KBM-7 (cell line): ENCODE data around the gene KIF6.
"Not testable (repeated sequence)": the region's sequence is repeated elsewhere in the genome, so short reads cannot be mapped to it uniquely, and the experiment has no call there.

Experiments used
- DNase-seq: peaks from one replicate; pipeline ENCODE4 v3.0.0-alpha.2; 2015
- in situ Hi-C: fragments of 300-500 bp; cut with MboI; formaldehyde crosslinking; loops from 2 replicates; pipeline ENCODE4 v1.14.3; 2020; ENCODE audit warnings: low sequenced_read_pairs, low pct_unique_long_range_greater_than_20kb, mixed read lengths

The KIF6 gene

GRCh38 chr6:39524007-39524406 lies 201.2 kb downstream of the KIF6 start:
- in situ Hi-C loops = no loop called here

GRCh38 chr6:39521958-39522357 lies 203.2 kb downstream of the KIF6 start:
- no peak for DNase-seq

More at GRCh38 chr6:39524007-39524406, 201.2 kb downstream of the KIF6 start:
- DNase-seq = no peak

GRCh38 chr6:39520916-39521315 lies 204.3 kb downstream of the KIF6 start:
- in situ Hi-C loops = no loop called here

More at GRCh38 chr6:39521958-39522357, 203.2 kb downstream of the KIF6 start:
- in situ Hi-C loops = no loop called here

GRCh38 chr6:39520411-39520810 lies 204.8 kb downstream of the KIF6 start:
- in situ Hi-C loops = no loop called here
- no peak for DNase-seq

More at GRCh38 chr6:39520916-39521315, 204.3 kb downstream of the KIF6 start:
- no peak for DNase-seq

GRCh38 chr6:39518221-39518620 lies 207.0 kb downstream of the KIF6 start:
- DNase-seq = no peak
- in situ Hi-C loops = no loop called here

- DNase-seq = no peak
- in situ Hi-C loops = no loop called here
Measured at GRCh38 chr6:39517756-39518155, 207.5 kb downstream of the KIF6 start.

- in situ Hi-C loops = no loop called here
Measured at GRCh38 chr6:39516471-39516870, 208.7 kb downstream of the KIF6 start.

GRCh38 chr6:39515471-39515870 lies 209.7 kb downstream of the KIF6 start:
- in situ Hi-C loops = no loop called here
- no peak for DNase-seq

More at GRCh38 chr6:39516471-39516870, 208.7 kb downstream of the KIF6 start:
- DNase-seq = no peak

GRCh38 chr6:39515006-39515405 lies 210.2 kb downstream of the KIF6 start:
- in situ Hi-C loops = no loop called here
- no peak for DNase-seq

- in situ Hi-C loops, DNase-seq: not testable (repeated sequence)
Measured at GRCh38 chr6:39509831-39510230, 215.4 kb downstream of the KIF6 start.

GRCh38 chr6:39508515-39508914 lies 216.7 kb downstream of the KIF6 start:
- in situ Hi-C loops = no loop called here
- DNase-seq = no peak

GRCh38 chr6:39507331-39507998 lies 217.7 kb downstream of the KIF6 start:
- in situ Hi-C loops = no loop called here
- no peak for DNase-seq

- in situ Hi-C loops, DNase-seq: not testable (repeated sequence)
Measured at GRCh38 chr6:39502362-39502955, 222.7 kb downstream of the KIF6 start.

- no peak for DNase-seq
- in situ Hi-C loops = no loop called here
Measured at GRCh38 chr6:39499053-39499452, 226.2 kb downstream of the KIF6 start.

GRCh38 chr6:39498096-39498495 lies 227.1 kb downstream of the KIF6 start:
- in situ Hi-C loops = no loop called here

GRCh38 chr6:39496915-39497314 lies 228.3 kb downstream of the KIF6 start:
- DNase-seq = no peak
- in situ Hi-C loops = no loop called here

More at GRCh38 chr6:39498096-39498495, 227.1 kb downstream of the KIF6 start:
- DNase-seq = no peak

GRCh38 chr6:39496456-39496855 lies 228.8 kb downstream of the KIF6 start:
- DNase-seq = no peak
- in situ Hi-C loops = no loop called here

- DNase-seq = no peak
- in situ Hi-C loops = no loop called here
Measured at GRCh38 chr6:39495640-39496039, 229.6 kb downstream of the KIF6 start.

- in situ Hi-C loops = no loop called here
- no peak for DNase-seq
Measured at GRCh38 chr6:39494998-39495397, 230.2 kb downstream of the KIF6 start.

- in situ Hi-C loops = no loop called here
- no peak for DNase-seq
Measured at GRCh38 chr6:39493777-39494176, 231.4 kb downstream of the KIF6 start.

- DNase-seq = no peak
- in situ Hi-C loops = no loop called here
Measured at GRCh38 chr6:39493174-39493573, 232.0 kb downstream of the KIF6 start.
